Endothelial cell of umbilical vein (primary cell): ENCODE measurements around the gene MYLK.

Source experiments
- EZH2 ChIP-seq: IDR thresholded peaks from 2 replicates; pipeline ENCODE4 v1.6.1; 2012; ENCODE audit warnings: borderline replicate concordance, low read depth, mild to moderate bottlenecking, moderate library complexity, low read length, inconsistent platforms; ENCODE audit not compliant: severe bottlenecking
- FOS ChIP-seq: IDR thresholded peaks from 2 replicates; pipeline ENCODE4 v1.6.1; 2011; ENCODE audit warnings: mild to moderate bottlenecking, low read length, moderate library complexity, borderline replicate concordance; ENCODE audit not compliant: insufficient read depth
- GATA2 ChIP-seq: IDR thresholded peaks from 2 replicates; pipeline ENCODE4 v1.7.0; 2011; ENCODE audit warnings: low read depth, mild to moderate bottlenecking, moderate library complexity, mixed read lengths, low read length; ENCODE audit not compliant: insufficient read length, insufficient read depth
- JUN ChIP-seq: IDR thresholded peaks from 2 replicates; pipeline ENCODE4 v1.6.1; 2011; ENCODE audit warnings: borderline replicate concordance, low read depth; ENCODE audit not compliant: insufficient read length, insufficient read depth
- MYC ChIP-seq: IDR thresholded peaks from one replicate; pipeline ENCODE4 v1.6.1; 2011; ENCODE audit warnings: mild to moderate bottlenecking, low read depth, low read length
- POLR2A ChIP-seq: IDR thresholded peaks from 2 replicates; pipeline ENCODE4 v1.6.1; 2012; ENCODE audit warnings: low read depth, mild to moderate bottlenecking, control low read depth, low read length
- POLR2AphosphoS5 ChIP-seq: IDR thresholded peaks from 2 replicates; pipeline ENCODE4 v1.6.1; 2012; ENCODE audit warnings: low read depth, mild to moderate bottlenecking, control low read depth, low read length, moderate library complexity; ENCODE audit not compliant: insufficient read depth
- TF ChIP-seq, protein P1 (sequence below), 2 donors: IDR thresholded peaks; 1 replicate in 1 of 2; 2 replicates in 1 of 2; pipeline ENCODE4 v1.5.1; 2011; ENCODE audit warnings: low read length in 2 of 2, mild to moderate bottlenecking in 2 of 2, moderate library complexity in 2 of 2, control low read depth in 1 of 2, inconsistent platforms in 1 of 2, low read depth in 1 of 2; ENCODE audit not compliant: insufficient read depth in 1 of 2; ENCODE audit errors: extremely low read depth in 1 of 2
- TF ChIP-seq, protein P2 (sequence below): IDR thresholded peaks from 2 replicates; pipeline ENCODE4 v1.6.1; 2011; ENCODE audit not compliant: insufficient read depth, insufficient read length

DNA sequence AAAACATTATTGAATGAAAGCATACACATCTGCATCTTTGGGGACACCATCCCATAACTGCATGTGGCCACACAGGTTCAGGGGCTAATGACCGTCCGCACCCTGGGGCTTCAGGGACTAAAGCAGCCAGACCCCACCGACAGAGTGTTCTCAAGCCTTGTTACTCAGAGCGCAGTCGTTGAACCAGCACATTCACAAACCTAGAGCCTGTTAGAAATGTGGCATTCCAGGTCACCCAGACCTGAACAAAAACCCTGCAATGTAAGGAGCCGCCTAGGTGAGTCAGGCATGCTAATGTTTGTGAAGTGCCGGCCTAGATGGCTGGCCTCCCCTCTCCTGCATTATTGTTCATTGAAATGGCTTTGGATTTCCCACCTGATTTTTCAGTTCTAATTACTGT, 247.0 kb downstream of the MYLK start:
- TF ChIP-seq JUN (no peak), MYC (no peak), EZH2 (no peak), POLR2AphosphoS5 (no peak), POLR2A (no peak), FOS (no peak), GATA2 (no peak)
- TF ChIP-seq, protein P1, sequence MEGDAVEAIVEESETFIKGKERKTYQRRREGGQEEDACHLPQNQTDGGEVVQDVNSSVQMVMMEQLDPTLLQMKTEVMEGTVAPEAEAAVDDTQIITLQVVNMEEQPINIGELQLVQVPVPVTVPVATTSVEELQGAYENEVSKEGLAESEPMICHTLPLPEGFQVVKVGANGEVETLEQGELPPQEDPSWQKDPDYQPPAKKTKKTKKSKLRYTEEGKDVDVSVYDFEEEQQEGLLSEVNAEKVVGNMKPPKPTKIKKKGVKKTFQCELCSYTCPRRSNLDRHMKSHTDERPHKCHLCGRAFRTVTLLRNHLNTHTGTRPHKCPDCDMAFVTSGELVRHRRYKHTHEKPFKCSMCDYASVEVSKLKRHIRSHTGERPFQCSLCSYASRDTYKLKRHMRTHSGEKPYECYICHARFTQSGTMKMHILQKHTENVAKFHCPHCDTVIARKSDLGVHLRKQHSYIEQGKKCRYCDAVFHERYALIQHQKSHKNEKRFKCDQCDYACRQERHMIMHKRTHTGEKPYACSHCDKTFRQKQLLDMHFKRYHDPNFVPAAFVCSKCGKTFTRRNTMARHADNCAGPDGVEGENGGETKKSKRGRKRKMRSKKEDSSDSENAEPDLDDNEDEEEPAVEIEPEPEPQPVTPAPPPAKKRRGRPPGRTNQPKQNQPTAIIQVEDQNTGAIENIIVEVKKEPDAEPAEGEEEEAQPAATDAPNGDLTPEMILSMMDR (IDR thresholded peaks at IDR 0.05; ENCODE audit: extremely low read depth in 1 of 2, insufficient read depth in 1 of 2, low read depth in 1 of 2, low read length in 2 of 2), result no peak
- TF ChIP-seq, protein P2, sequence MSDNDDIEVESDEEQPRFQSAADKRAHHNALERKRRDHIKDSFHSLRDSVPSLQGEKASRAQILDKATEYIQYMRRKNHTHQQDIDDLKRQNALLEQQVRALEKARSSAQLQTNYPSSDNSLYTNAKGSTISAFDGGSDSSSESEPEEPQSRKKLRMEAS, result no peak
